ENCODE data around the gene MAP4K4. TPM values are rescaled to one million over a fixed set of nuclear protein-coding genes. Genes with fewer than 3 reads are reported as not detected.

The MAP4K4 gene
- total RNA-seq, 2 experiments from 2014 or later, result 67.2 to 181 TPM

DNA sequence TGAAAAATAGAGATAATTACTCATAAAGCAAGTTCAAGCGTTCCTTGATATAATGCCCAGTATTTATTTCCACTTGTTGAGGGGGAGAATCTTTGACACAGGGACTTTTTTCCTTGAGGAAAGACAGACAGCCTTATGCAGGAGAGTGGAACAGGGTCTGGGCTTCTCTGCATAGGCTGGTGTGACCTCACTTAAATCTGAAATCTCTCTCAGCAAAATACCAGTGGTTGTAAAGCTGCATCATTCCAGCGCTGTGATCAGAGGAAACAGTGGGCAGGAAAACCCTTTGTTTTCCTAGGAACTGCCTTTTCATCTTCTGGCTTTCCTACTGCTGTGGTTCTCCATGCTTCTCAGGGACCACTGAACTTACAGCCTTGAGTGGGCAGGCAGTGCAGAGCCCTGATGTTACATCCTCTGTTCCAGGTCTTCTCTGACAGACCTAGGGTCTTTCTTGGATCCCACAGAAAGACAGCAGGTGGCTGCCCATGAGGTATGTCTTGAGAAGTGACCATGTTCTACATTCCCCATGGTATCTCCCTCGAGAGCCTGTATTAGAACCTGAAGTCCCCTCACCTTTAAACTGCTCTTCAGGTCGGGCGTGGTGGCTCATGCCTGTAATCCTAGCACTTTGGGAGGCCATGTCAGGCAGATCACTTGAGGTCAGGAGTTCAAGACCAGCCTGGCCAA lies 17.6 kb upstream of the MAP4K4 start:
- Histone ChIP-seq H3K4me2 (ENCODE audit: low read length) (no peak overlapping the region), H3K79me2 (ENCODE audit: insufficient read depth, low read depth, low read length) (no peaks in the 10 kb centered on the region), H4K20me1 (ENCODE audit: insufficient read depth, low read length) (no peaks in the 10 kb centered on the region), H3K36me3 (ENCODE audit: insufficient read depth, low read length) (no peaks in the 10 kb centered on the region), H2AFZ (ENCODE audit: low read length) (no peak overlapping the region), H3K27ac (ENCODE audit: low read depth, low read length, poor library complexity, severe bottlenecking) (no peak overlapping the region), H3K4me3 (ENCODE audit: low read depth, low read length, poor library complexity, severe bottlenecking) (no peak overlapping the region), H3K4me1 (ENCODE audit: insufficient read depth, low read length, poor library complexity, severe bottlenecking) (no peaks in the 10 kb centered on the region), H3K9me2 (ENCODE audit: insufficient read depth, low read length) (no peaks in the 10 kb centered on the region), H3K9me3 (ENCODE audit: low read length) (no peaks in the 10 kb centered on the region)
- ChIA-PET CTCF (ENCODE audit: unreplicated experiment) (no interaction called here), POLR2A (no interaction called here)
- TF ChIP-seq CTCF (conservative IDR thresholded peaks at IDR 0.05; ENCODE audit: low read length) (no peak), EZH2phosphoT487 (IDR thresholded peaks at IDR 0.05; ENCODE audit: borderline replicate concordance, low read depth, low read length) (no peak)
- intact Hi-C loops (cut with micrococcal nuclease; ENCODE audit: unreplicated experiment), result no loop called here
- no peak for DNase-seq (ENCODE audit: low spot score)
- no TSS peak for BruUV-seq (replicated peaks)

- no peaks in the 10 kb centered on the region for H4K20me1 ChIP-seq (ENCODE audit: insufficient read depth, low read length)
- H3K79me2 ChIP-seq (ENCODE audit: insufficient read depth, low read depth, low read length), result no peaks in the 10 kb centered on the region
- no peak overlapping the region for H3K4me3 ChIP-seq (ENCODE audit: low read depth, low read length, poor library complexity, severe bottlenecking)
- H3K9me2 ChIP-seq (ENCODE audit: insufficient read depth, low read length), result no peaks in the 10 kb centered on the region
- H2AFZ ChIP-seq (ENCODE audit: low read length), result no peak overlapping the region
- no peaks in the 10 kb centered on the region for H3K4me1 ChIP-seq (ENCODE audit: insufficient read depth, low read length, poor library complexity, severe bottlenecking)
- no TSS peak for BruUV-seq (replicated peaks)
- intact Hi-C loops (cut with micrococcal nuclease; ENCODE audit: unreplicated experiment), result no loop called here
- H3K9me3 ChIP-seq (ENCODE audit: low read length), result no peaks in the 10 kb centered on the region
- H3K27ac ChIP-seq (ENCODE audit: low read depth, low read length, poor library complexity, severe bottlenecking), result no peak overlapping the region
- TF ChIP-seq CTCF (conservative IDR thresholded peaks at IDR 0.05; ENCODE audit: low read length), result no peak
- TF ChIP-seq EZH2phosphoT487 (IDR thresholded peaks at IDR 0.05; ENCODE audit: borderline replicate concordance, low read depth, low read length), result no peak
- ChIA-PET POLR2A (no interaction called here), CTCF (ENCODE audit: unreplicated experiment) (no interaction called here)
- no peak overlapping the region for H3K4me2 ChIP-seq (ENCODE audit: low read length)
- no peaks in the 10 kb centered on the region for H3K36me3 ChIP-seq (ENCODE audit: insufficient read depth, low read length)
- no peak for DNase-seq (ENCODE audit: low spot score)
Observed at GRCh38 chr2:101682311-101682710, 15.2 kb upstream of the MAP4K4 start.

GRCh38 chr2:101684313-101684712 lies 13.2 kb upstream of the MAP4K4 start:
- Histone ChIP-seq H3K9me2 (ENCODE audit: insufficient read depth, low read length) (no peaks in the 10 kb centered on the region), H3K79me2 (ENCODE audit: insufficient read depth, low read depth, low read length) (no peaks in the 10 kb centered on the region), H3K4me2 (ENCODE audit: low read length) (no peak overlapping the region), H3K27ac (ENCODE audit: low read depth, low read length, poor library complexity, severe bottlenecking) (no peak overlapping the region), H2AFZ (ENCODE audit: low read length) (no peak overlapping the region), H3K36me3 (ENCODE audit: insufficient read depth, low read length) (no peaks in the 10 kb centered on the region), H3K9me3 (ENCODE audit: low read length) (no peaks in the 10 kb centered on the region), H3K4me3 (ENCODE audit: low read depth, low read length, poor library complexity, severe bottlenecking) (no peak overlapping the region), H3K4me1 (ENCODE audit: insufficient read depth, low read length, poor library complexity, severe bottlenecking) (no peaks in the 10 kb centered on the region), H4K20me1 (ENCODE audit: insufficient read depth, low read length) (no peaks in the 10 kb centered on the region)
- TF ChIP-seq EZH2phosphoT487 (IDR thresholded peaks at IDR 0.05; ENCODE audit: borderline replicate concordance, low read depth, low read length), result no peak
- no peak for TF ChIP-seq CTCF (conservative IDR thresholded peaks at IDR 0.05; ENCODE audit: low read length)
- DNase-seq (ENCODE audit: low spot score), result no peak
- BruUV-seq (replicated peaks), result no TSS peak
- CTCF ChIA-PET (ENCODE audit: unreplicated experiment), result no interaction called here
- intact Hi-C loops (cut with micrococcal nuclease; ENCODE audit: unreplicated experiment), result no loop called here
- POLR2A ChIA-PET, result no interaction called here
